CD4-positive, alpha-beta T cell treated with Interleukin-6 at 100 ng/mL for 8 hours (primary cell): Measurements from ENCODE around the gene INTS2.
"Not testable (repeated sequence)": the region's sequence is repeated elsewhere in the genome, so short reads cannot be mapped to it uniquely, and the experiment has no call there.

Experiments
- DNase-seq: peaks from one replicate; pipeline ENCODE4 v3.0.0-alpha.2; 2020; ENCODE audit warnings: mixed read lengths, low spot score

Gene INTS2

GRCh38 chr17:61825448-61826137, 102.2 kb downstream of the INTS2 start:
- DNase-seq: no peak

GRCh38 chr17:61822326-61823285, 105.2 kb downstream of the INTS2 start:
- DNase-seq: no peak

DNA sequence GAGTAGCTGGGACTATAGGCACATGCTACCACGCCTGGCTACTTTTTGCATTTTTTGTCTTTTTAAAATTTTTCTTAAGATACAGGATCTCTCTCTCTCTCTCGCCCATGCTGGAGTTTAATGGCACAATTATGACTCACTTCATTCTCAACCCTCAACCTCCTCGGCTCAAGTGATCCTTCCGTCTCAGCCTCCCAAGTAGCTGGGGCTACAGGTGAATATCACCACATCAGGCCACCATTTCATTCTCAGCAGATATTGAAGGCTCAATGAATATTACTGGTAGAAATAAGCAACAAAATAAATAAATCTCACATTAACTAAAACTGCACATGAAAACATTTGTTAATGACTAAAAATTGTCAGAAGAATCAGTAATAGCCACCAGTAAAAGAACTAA, 106.1 kb downstream of the INTS2 start:
- no peak for DNase-seq

DNA sequence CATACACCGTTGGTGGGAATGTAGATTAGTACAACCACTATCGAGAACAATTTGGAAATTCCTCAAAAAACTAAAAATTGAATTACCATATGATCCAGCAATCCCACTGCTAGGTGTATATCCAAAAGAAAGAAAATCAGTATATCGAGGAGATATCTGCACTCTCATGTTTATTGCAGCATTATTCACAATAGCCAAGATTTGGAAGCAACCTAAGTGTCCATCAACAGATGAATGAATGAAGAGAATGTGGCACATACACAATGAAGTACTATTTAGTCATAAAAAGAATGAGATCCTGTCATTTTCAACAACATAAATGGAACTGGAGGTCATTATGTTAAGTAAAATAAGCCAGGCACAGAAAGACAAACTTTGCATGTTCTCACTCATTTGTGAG, 108.5 kb downstream of the INTS2 start:
- DNase-seq: not testable (repeated sequence)

GRCh38 chr17:61818225-61818624, 109.6 kb downstream of the INTS2 start:
- DNase-seq: no peak

GRCh38 chr17:61817452-61817851, 110.3 kb downstream of the INTS2 start:
- DNase-seq: no peak

GRCh38 chr17:61816538-61816937, 111.2 kb downstream of the INTS2 start:
- DNase-seq: no peak

- DNase-seq: no peak
These were observed 111.8 kb downstream of the INTS2 start for GRCh38 chr17:61815863-61816503.
